ENCODE measurements around the gene SPEF1. TPM values are rescaled to one million over a fixed set of nuclear protein-coding genes. Genes with fewer than 3 reads are reported as not detected.

Gene SPEF1
- total and polyA plus RNA-seq, 10 of the 15 experiments (the other 5 are each of a cell fraction or from before 2014, with no cell fraction given): 0.12 TPM; not detected in 9

DNA sequence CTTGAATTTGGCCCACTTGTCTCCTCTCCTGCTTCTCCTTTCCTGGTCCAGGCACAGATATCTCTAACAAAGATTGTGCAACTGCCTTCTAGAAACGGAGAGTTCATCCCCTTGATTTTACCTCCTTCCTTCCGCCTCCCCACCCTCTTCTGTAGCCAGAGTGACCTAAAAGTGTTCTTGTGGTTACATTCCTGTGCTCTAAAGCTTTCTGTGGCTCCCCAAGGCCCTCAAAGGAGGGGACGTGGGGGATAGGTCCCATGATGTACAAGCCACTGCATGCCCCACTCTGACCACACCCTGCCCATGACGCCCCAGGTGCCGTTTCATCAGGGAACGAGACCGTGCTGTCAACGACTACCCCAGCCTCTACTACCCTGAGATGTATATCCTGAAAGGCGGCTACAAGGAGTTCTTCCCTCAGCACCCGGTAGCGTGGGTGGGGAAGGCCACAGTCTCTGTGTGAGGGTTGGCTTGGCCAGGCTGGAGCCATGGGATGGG is 23.1 kb upstream of the SPEF1 start:
- no peaks in the 10 kb centered on the region for H3K27me3 ChIP-seq (replicated peaks in 1 of 2; ENCODE audit: control insufficient read depth in 2 of 2, insufficient read depth in 2 of 2, low read length in 1 of 2)
- no TSS peak for BruUV-seq (replicated peaks)
- DNase-seq (ENCODE audit: low read depth, low spot score): no peak
- H2AFZ ChIP-seq (ENCODE audit: control insufficient read depth, low read depth, low read length): no peak overlapping the region
- peaks cover 2% of the 10 kb centered on the region for H3K79me2 ChIP-seq (ENCODE audit: control insufficient read depth, insufficient read depth, low read length)
- H3K4me3 ChIP-seq: no peak overlapping the region
- RAD21 ChIA-PET (ENCODE audit: unreplicated experiment): interaction anchor here (1.4 kb wide), 1 partner anchor 16 kb away, joined by 3 read pairs; the partner anchor contains the start of gene AP5S1
- peaks cover 23 to 28% of the 10 kb centered on the region in 2 experiments for H3K36me3 ChIP-seq (ENCODE audit: control insufficient read depth in 2 of 2, insufficient read depth in 2 of 2, low read length in 1 of 2)
- no peak for FAIRE-seq
- peaks cover 21% of the 10 kb centered on the region for H3K4me1 ChIP-seq (ENCODE audit: control insufficient read depth, insufficient read depth, low read length)
- intact Hi-C loops (cut with micrococcal nuclease; ENCODE audit: unreplicated experiment): no loop called here
- CTCF ChIA-PET: no interaction called here
- H4K20me1 ChIP-seq (ENCODE audit: control insufficient read depth, insufficient read depth): no peaks in the 10 kb centered on the region
- 87% methylated on average over 11 of the region's 11 CpGs for WGBS (ENCODE audit: insufficient coverage, insufficient replicate concordance, low lambda C conversion rate, missing lambda C conversion rate)
- TF ChIP-seq MEF2A (IDR thresholded peaks at IDR 0.05; ENCODE audit: insufficient read depth, low read depth, low read length) (no peak), FOXM1 (IDR thresholded peaks at IDR 0.05; ENCODE audit: low read depth, low read length) (no peak), SUPT20H (IDR thresholded peaks at IDR 0.05; ENCODE audit: borderline replicate concordance, control insufficient read depth, low read depth, low read length) (no peak), ZNF384 (IDR thresholded peaks at IDR 0.05; ENCODE audit: borderline replicate concordance, low read depth, low read length) (no peak), SREBF2 (IDR thresholded peaks at IDR 0.05; ENCODE audit: low read length) (no peak), EZH2 (IDR thresholded peaks at IDR 0.05; ENCODE audit: borderline replicate concordance, control insufficient read depth, low read depth, low read length) (no peak), HDAC6 (IDR thresholded peaks at IDR 0.05; ENCODE audit: unreplicated experiment) (no peak), KAT2A (conservative IDR thresholded peaks at IDR 0.05; ENCODE audit: control insufficient read depth, low read depth, low read length) (no peak), HDGF (IDR thresholded peaks at IDR 0.05) (no peak), NFYA (IDR thresholded peaks at IDR 0.05; ENCODE audit: borderline replicate concordance, low read depth, low read length) (no peak), RAD51 (IDR thresholded peaks at IDR 0.05) (no peak)
- TF ChIP-seq, protein P1, sequence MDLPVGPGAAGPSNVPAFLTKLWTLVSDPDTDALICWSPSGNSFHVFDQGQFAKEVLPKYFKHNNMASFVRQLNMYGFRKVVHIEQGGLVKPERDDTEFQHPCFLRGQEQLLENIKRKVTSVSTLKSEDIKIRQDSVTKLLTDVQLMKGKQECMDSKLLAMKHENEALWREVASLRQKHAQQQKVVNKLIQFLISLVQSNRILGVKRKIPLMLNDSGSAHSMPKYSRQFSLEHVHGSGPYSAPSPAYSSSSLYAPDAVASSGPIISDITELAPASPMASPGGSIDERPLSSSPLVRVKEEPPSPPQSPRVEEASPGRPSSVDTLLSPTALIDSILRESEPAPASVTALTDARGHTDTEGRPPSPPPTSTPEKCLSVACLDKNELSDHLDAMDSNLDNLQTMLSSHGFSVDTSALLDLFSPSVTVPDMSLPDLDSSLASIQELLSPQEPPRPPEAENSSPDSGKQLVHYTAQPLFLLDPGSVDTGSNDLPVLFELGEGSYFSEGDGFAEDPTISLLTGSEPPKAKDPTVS (IDR thresholded peaks at IDR 0.05; ENCODE audit: low read depth, low read length): no peak
- TF ChIP-seq, protein P2, sequence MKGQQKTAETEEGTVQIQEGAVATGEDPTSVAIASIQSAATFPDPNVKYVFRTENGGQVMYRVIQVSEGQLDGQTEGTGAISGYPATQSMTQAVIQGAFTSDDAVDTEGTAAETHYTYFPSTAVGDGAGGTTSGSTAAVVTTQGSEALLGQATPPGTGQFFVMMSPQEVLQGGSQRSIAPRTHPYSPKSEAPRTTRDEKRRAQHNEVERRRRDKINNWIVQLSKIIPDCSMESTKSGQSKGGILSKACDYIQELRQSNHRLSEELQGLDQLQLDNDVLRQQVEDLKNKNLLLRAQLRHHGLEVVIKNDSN (IDR thresholded peaks at IDR 0.05; ENCODE audit: borderline replicate concordance, extremely low read length, insufficient read depth, low read depth, low read length): no peak
- H3K9ac ChIP-seq (ENCODE audit: control insufficient read depth, insufficient read depth, low read length): no peak overlapping the region
- SMC1A ChIA-PET (ENCODE audit: uncharacterized antibody, unreplicated experiment): interaction anchor here (1.5 kb wide), 1 partner anchor 14 kb away, joined by 4 read pairs; no protein-coding TSS in a partner anchor
- H3K9me3 ChIP-seq (replicated peaks; ENCODE audit: control insufficient read depth, insufficient read depth, low read length): no peaks in the 10 kb centered on the region
- POLR2A ChIA-PET: no interaction called here
- no peak overlapping the region for H3K27ac ChIP-seq (ENCODE audit: control insufficient read depth, insufficient read depth)
- no peak for ATAC-seq
- H3K4me2 ChIP-seq (ENCODE audit: control insufficient read depth, insufficient read depth): no peak overlapping the region
- in situ Hi-C loops (cut with MboI): no loop called here
